Measurements from ENCODE around the gene MCFD2.

The MCFD2 gene

DNA sequence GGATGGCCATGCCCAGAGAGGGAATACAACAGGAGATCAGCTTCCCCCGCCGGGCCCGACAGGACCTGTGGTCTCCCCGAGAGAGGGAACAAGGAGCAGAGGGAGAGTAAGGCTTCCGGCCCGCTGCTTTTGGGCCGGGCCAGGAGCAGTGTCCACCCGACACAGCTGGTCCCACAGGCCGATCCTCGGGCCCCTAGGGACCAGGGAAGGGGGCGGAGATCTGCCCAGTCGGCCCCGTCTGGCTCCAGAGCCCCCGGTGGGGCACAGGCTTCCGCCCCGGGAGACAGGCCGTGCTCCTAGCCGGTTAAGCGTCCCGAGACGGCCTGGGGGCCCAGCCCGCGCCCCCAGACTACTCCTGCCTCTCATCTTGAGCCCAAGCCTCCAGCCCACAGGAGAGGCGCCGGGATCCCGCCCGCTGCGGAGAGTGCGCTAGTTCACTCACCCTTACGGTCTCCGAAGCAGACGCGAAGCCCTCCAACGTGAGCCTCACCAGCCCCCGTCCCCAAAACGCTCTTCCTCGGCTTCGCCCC, at the start of gene MCFD2:
Gene MCFD2, minus strand, starts transcription at position 526 of the 530 bp plus-strand sequence. CDS start 6,635 bp downstream, outside the sequence.
- Mint-ChIP-seq H3K4me1 (peaks cover 57% of the 10 kb centered on the region), H3K27ac (peak within 1 kb of the TSS; percentile 83), H3K36me3 (peaks cover 10% of the 10 kb centered on the region), H3K4me3 (peak within 1 kb of the TSS; percentile 82), H3K9me3 (no peaks in the 10 kb centered on the region), H3K27me3 (no peaks in the 10 kb centered on the region)
- no peak for DNase-seq
- CTCF ChIA-PET: no interaction called here

- no peaks in the 10 kb centered on the region for H3K27me3 Mint-ChIP-seq
- no peak for DNase-seq
- peaks cover 14% of the 10 kb centered on the region for H3K36me3 Mint-ChIP-seq
- no peak overlapping the region for H3K4me3 Mint-ChIP-seq
- CTCF ChIA-PET: no interaction called here
- no peak overlapping the region for H3K27ac Mint-ChIP-seq
- H3K4me1 Mint-ChIP-seq: peaks cover 11% of the 10 kb centered on the region
- no peaks in the 10 kb centered on the region for H3K9me3 Mint-ChIP-seq
Observed at GRCh38 chr2:46964835-46965560, 49.4 kb upstream of the MCFD2 start.

- CTCF ChIA-PET: no interaction called here
- Mint-ChIP-seq H3K4me3 (no peak overlapping the region), H3K27ac (no peak overlapping the region), H3K36me3 (peaks cover 19% of the 10 kb centered on the region), H3K27me3 (no peaks in the 10 kb centered on the region), H3K4me1 (peaks cover 11% of the 10 kb centered on the region), H3K9me3 (no peaks in the 10 kb centered on the region)
- DNase-seq: no peak
Observed at GRCh38 chr2:46963941-46964673, 48.5 kb upstream of the MCFD2 start.

GRCh38 chr2:46963210-46963609, 47.6 kb upstream of the MCFD2 start:
- no peaks in the 10 kb centered on the region for H3K9me3 Mint-ChIP-seq
- peak overlapping the region; percentile 42 for H3K27ac Mint-ChIP-seq
- CTCF ChIA-PET: no interaction called here
- H3K36me3 Mint-ChIP-seq: peaks cover 24% of the 10 kb centered on the region
- H3K27me3 Mint-ChIP-seq: no peaks in the 10 kb centered on the region
- DNase-seq: no peak
- H3K4me1 Mint-ChIP-seq: peaks cover 11% of the 10 kb centered on the region
- no peak overlapping the region for H3K4me3 Mint-ChIP-seq

- CTCF ChIA-PET: no interaction called here
- no peaks in the 10 kb centered on the region for H3K27me3 Mint-ChIP-seq
- DNase-seq: no peak
- peaks cover 11% of the 10 kb centered on the region for H3K4me1 Mint-ChIP-seq
- no peaks in the 10 kb centered on the region for H3K9me3 Mint-ChIP-seq
- no peak overlapping the region for H3K27ac Mint-ChIP-seq
- H3K4me3 Mint-ChIP-seq: no peak overlapping the region
- H3K36me3 Mint-ChIP-seq: peaks cover 28% of the 10 kb centered on the region
Observed at GRCh38 chr2:46962751-46963150, 47.1 kb upstream of the MCFD2 start.

DNA sequence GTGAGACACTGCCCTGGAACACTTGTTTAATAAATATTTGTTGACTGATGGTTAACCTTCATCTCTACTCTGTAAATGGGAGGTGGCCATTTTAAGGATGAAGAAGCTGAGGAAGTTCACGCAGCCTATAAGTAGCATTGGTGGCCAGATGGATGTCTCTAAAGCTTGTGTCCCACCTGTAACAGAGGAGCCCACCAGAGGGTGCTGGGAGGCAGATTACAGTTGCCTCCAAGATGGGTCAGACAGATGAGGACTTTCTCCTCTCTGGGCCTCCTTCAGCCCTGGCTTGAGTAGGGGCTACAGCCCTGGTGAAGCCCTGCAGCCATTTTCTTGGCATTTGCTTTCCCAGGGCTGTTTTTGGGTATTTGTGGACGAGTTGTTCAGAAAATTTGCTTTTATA, 45.0 kb upstream of the MCFD2 start:
- Mint-ChIP-seq H3K4me1 (peaks cover 11% of the 10 kb centered on the region), H3K36me3 (peaks cover 43% of the 10 kb centered on the region), H3K27ac (no peak overlapping the region), H3K27me3 (no peaks in the 10 kb centered on the region), H3K4me3 (no peak overlapping the region), H3K9me3 (no peaks in the 10 kb centered on the region)
- CTCF ChIA-PET: no interaction called here
- DNase-seq: no peak

- Mint-ChIP-seq H3K27ac (peak overlapping the region; percentile 60), H3K27me3 (no peaks in the 10 kb centered on the region), H3K4me1 (no peaks in the 10 kb centered on the region), H3K4me3 (no peak overlapping the region), H3K9me3 (no peaks in the 10 kb centered on the region), H3K36me3 (peaks cover 54% of the 10 kb centered on the region)
- CTCF ChIA-PET: no interaction called here
- DNase-seq: no peak
Observed at GRCh38 chr2:46958431-46959017, 42.9 kb upstream of the MCFD2 start.

- H3K27me3 Mint-ChIP-seq: no peaks in the 10 kb centered on the region
- no peak overlapping the region for H3K4me3 Mint-ChIP-seq
- no peak overlapping the region for H3K27ac Mint-ChIP-seq
- H3K9me3 Mint-ChIP-seq: no peaks in the 10 kb centered on the region
- H3K4me1 Mint-ChIP-seq: no peaks in the 10 kb centered on the region
- H3K36me3 Mint-ChIP-seq: peaks cover 55% of the 10 kb centered on the region
- CTCF ChIA-PET: no interaction called here
- DNase-seq: no peak
Observed at GRCh38 chr2:46956981-46957531, 41.5 kb upstream of the MCFD2 start.

DNA sequence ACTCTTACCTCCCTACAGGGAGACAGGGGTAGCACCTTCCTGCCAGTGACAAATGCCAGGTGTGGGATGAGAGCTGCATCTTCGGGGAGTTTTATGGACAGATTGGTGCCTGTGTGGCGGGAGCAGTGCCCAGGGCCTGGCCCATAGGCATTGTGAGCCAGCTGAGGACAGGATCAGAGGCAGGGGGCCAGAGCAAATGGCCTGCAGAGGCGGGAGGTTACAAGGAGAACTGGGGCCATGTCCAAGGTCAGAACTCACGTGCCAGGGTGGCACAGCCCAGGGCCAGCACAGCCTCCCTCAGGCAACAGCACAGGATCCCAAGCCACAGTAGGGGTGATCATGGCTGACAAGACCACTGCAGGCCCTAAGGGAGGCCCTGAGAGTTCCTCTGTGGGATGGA, 40.2 kb upstream of the MCFD2 start:
- no peak overlapping the region for H3K4me3 Mint-ChIP-seq
- H3K9me3 Mint-ChIP-seq: no peaks in the 10 kb centered on the region
- peaks cover 61% of the 10 kb centered on the region for H3K36me3 Mint-ChIP-seq
- H3K4me1 Mint-ChIP-seq: peaks cover 12% of the 10 kb centered on the region
- CTCF ChIA-PET: no interaction called here
- no peaks in the 10 kb centered on the region for H3K27me3 Mint-ChIP-seq
- peak overlapping the region; percentile 8 for H3K27ac Mint-ChIP-seq
- DNase-seq: no peak

DNA sequence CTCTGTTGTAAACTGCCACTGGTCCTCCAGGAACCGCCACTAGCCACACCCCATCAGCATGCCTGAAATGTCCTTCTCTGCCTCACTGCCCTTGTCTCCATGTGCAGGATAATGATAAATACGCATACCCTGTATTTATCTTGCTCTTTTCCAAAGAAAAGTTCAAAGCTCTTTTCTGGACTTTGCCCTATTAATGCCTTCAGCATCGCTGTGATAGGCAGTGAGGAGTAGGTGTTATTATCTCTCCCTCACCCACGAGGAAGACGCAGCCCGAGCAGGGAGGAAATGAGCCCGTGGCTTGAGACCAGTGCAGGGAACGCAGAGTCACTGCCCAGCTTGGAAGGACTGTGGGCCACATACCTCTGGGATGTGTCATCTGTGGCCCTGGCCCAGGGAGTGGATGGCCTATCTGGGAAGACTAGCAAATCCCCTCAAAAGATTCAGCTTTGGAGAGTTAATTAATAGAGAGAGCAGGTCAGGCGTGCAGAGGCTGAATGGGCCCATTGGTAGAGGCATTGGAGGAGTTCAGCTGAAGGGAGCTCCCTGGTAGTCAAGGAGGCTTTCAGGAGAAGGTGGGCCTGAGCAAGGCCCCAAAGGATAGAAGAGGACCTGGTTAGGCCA, 39.5 kb upstream of the MCFD2 start:
- Mint-ChIP-seq H3K36me3 (peaks cover 61% of the 10 kb centered on the region), H3K27me3 (no peaks in the 10 kb centered on the region), H3K4me1 (peaks cover 17% of the 10 kb centered on the region), H3K27ac (no peak overlapping the region), H3K9me3 (no peaks in the 10 kb centered on the region), H3K4me3 (no peak overlapping the region)
- no peak for DNase-seq
- CTCF ChIA-PET: no interaction called here

- Mint-ChIP-seq H3K9me3 (no peaks in the 10 kb centered on the region), H3K27me3 (no peaks in the 10 kb centered on the region), H3K4me1 (peaks cover 23% of the 10 kb centered on the region), H3K4me3 (no peak overlapping the region), H3K27ac (no peak overlapping the region), H3K36me3 (peaks cover 45% of the 10 kb centered on the region)
- CTCF ChIA-PET: no interaction called here
- no peak for DNase-seq
Observed at GRCh38 chr2:46952171-46952570, 36.6 kb upstream of the MCFD2 start.

DNA sequence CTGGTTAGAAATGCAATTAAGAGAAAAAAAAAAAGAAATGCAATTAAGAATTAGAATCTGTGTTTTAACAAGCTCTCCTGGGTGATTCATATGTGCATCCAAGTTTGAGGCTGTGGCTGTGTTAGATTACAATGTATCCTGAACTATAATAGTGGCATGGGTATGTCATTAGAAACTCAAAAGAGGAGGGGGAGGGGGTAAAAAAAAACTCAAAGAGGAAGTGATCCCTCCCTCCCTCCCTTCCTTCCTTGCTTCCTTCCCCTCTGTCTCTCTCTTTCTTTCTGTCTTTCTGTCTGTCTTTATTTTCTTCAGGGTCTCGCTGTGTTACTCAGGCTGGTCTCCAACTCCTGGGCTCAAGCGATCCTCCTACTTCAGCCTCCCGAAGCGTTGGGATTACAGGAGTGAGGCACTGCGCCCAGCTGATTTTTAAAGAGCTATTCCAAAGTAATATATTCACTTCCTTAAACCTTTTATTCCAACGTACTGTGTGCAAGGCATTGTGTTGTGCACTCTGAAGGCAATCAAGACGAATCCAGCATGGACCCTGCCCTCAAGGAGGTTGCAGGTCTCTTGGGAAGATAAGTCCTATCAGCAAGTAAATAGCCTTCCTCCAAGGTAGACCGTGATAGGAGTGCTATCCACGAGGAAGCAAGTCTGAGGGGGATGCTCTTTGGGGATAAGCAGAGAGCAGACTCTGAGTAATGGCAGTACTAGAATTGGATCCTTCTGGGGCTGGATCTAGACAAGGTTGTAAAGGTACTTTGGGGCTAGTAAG, 35.9 kb upstream of the MCFD2 start:
- no peaks in the 10 kb centered on the region for H3K9me3 Mint-ChIP-seq
- CTCF ChIA-PET: interaction anchor here (0.8 to 0.9 kb wide), 2 partner anchors 12 to 15 kb away, joined by 3 read pairs; no protein-coding TSS in a partner anchor
- H3K4me1 Mint-ChIP-seq: peaks cover 29% of the 10 kb centered on the region
- H3K27ac Mint-ChIP-seq: peak overlapping the region; percentile 35
- H3K27me3 Mint-ChIP-seq: no peaks in the 10 kb centered on the region
- H3K4me3 Mint-ChIP-seq: no peak overlapping the region
- no peak for DNase-seq
- H3K36me3 Mint-ChIP-seq: peaks cover 46% of the 10 kb centered on the region

GRCh38 chr2:46950314-46950713, 34.7 kb upstream of the MCFD2 start:
- DNase-seq: no peak
- no peaks in the 10 kb centered on the region for H3K9me3 Mint-ChIP-seq
- H3K27me3 Mint-ChIP-seq: no peaks in the 10 kb centered on the region
- H3K4me1 Mint-ChIP-seq: peaks cover 40% of the 10 kb centered on the region
- CTCF ChIA-PET: no interaction called here
- H3K4me3 Mint-ChIP-seq: no peak overlapping the region
- no peak overlapping the region for H3K27ac Mint-ChIP-seq
- H3K36me3 Mint-ChIP-seq: peaks cover 47% of the 10 kb centered on the region
